Peyer's patch (tissue), 4 donors: ENCODE measurements around the gene ARHGAP35.

Experiments used
- CTCF ChIP-seq, 6 experiments: fragments of 450-650 bp in 4 of 6; fragments of 200-600 bp in 2 of 6; sonication (generic) in 1 of 6; IDR thresholded peaks; one replicate each; pipeline ENCODE4 v1.5.1; 2017 to 2019; ENCODE audit warnings: antibody characterized with exemption in 6 of 6, mild to moderate bottlenecking in 3 of 6, moderate library complexity in 1 of 6
- POLR2A ChIP-seq, 2 donors: fragments of 450-650 bp; IDR thresholded peaks; one replicate each; pipeline ENCODE4 v1.5.1; 2017; ENCODE audit warnings: antibody characterized with exemption in 2 of 2, mild to moderate bottlenecking in 2 of 2, moderate library complexity in 2 of 2

DNA sequence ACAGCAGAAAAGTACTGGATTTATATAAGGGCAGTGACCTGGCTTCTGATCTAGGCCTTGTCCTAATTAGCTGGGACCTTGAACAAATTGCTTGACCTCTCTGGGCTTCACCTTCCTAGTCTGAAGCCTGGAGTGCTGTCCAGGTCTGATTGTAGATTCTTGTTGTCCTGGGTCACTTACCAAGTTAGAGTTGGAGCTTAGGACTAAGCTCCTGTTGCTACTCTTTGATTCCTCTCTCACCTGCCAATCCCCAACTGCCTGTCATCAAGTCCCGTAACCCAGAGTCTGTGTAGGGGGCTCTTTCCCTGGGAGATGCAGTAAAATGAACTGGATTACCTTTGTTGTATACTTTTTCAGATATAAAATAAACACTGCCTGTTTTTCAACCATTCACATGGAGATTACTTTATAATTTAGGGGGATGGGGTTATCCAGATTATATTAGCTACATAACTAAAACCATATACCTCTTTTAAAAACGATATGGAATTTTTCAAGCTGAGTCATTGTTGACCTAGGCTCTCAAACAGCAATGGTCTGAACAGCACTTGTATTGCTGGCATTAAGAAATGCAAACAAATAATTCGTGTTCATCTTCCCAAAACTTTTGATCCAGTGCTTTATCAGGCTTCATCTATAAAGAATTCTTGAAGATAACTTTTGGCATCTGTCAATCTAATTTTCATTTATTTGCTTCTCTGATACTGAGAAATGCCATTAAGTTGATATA, 5.8 kb downstream of the ARHGAP35 start:
- no peak for TF ChIP-seq POLR2A (IDR thresholded peaks at IDR 0.05)
- no peak for TF ChIP-seq CTCF (IDR thresholded peaks at IDR 0.05)
